ENCODE measurements around the gene UNC5B.
A peak's percentile ranks its signal among the peaks of the same experiment; 100 is the strongest.
"Not testable (repeated sequence)": the region's sequence is repeated elsewhere in the genome, so short reads cannot be mapped to it uniquely, and the experiment has no call there.

UNC5B gene

DNA sequence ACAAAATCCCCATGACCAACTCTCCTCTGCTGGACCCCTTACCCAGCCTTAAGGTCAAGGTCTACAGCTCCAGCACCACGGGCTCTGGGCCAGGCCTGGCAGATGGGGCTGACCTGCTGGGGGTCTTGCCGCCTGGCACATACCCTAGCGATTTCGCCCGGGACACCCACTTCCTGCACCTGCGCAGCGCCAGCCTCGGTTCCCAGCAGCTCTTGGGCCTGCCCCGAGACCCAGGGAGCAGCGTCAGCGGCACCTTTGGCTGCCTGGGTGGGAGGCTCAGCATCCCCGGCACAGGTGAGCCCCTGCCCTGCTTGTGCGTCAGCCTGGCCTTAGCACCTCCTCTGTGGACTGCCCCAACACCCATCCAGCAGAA is 79.1 kb downstream of the UNC5B start:
- FAIRE-seq, result no peak
- DNase-seq (ENCODE audit: extremely low spot score, insufficient read length, low read depth), result no peak

GRCh38 chr10:71292624-71293445 is 80.5 kb downstream of the UNC5B start:
- DNase-seq (ENCODE audit: extremely low spot score, insufficient read length, low read depth) (no peak), FAIRE-seq (no peak)

- FAIRE-seq (no peak), DNase-seq (ENCODE audit: extremely low spot score, insufficient read length, low read depth) (no peak)
Measured at GRCh38 chr10:71293446-71294084, 81.2 kb downstream of the UNC5B start.

DNA sequence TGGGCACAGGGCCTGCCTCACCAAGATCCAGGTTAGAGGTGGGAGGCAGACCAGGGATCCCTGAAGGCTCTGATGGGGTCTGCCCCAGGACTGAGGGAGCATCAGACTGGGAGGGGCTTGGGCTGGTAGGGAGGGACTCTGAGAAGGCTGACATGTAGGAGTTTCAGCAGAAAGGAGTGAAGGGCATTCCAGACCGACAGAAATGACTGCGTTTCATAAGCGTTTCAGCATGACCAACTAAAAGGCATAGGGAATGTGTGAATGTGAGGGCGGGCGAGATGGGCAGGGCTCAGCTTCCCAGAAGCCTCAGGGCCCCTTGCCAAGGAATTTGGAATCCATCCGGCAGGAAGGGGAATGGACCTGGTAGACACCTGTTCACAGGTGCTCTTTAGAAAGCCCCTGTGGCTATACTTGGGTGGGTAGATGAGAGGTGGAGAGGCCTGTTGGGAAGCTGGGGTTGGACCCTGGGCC is 81.8 kb downstream of the UNC5B start:
- FAIRE-seq (no peak), DNase-seq (ENCODE audit: extremely low spot score, insufficient read length, low read depth) (no peak)

GRCh38 chr10:71294856-71295255 is 82.5 kb downstream of the UNC5B start:
- no peak for FAIRE-seq

GRCh38 chr10:71295641-71296040 is 83.3 kb downstream of the UNC5B start:
- DNase-seq (ENCODE audit: extremely low spot score, insufficient read length, low read depth) (no peak), FAIRE-seq (no peak)

More at GRCh38 chr10:71294856-71295255, 82.5 kb downstream of the UNC5B start:
- no peak for DNase-seq (ENCODE audit: extremely low spot score, insufficient read length, low read depth)

GRCh38 chr10:71296086-71296485 is 83.7 kb downstream of the UNC5B start:
- DNase-seq (ENCODE audit: extremely low spot score, insufficient read length, low read depth) (no peak), FAIRE-seq (no peak)

GRCh38 chr10:71296811-71297210 is 84.4 kb downstream of the UNC5B start:
- FAIRE-seq; DNase-seq (ENCODE audit: extremely low spot score, insufficient read length, low read depth): not testable (repeated sequence)

GRCh38 chr10:71297343-71297742 is 85.0 kb downstream of the UNC5B start:
- FAIRE-seq, result no peak
- no peak for DNase-seq (ENCODE audit: extremely low spot score, insufficient read length, low read depth)

DNA sequence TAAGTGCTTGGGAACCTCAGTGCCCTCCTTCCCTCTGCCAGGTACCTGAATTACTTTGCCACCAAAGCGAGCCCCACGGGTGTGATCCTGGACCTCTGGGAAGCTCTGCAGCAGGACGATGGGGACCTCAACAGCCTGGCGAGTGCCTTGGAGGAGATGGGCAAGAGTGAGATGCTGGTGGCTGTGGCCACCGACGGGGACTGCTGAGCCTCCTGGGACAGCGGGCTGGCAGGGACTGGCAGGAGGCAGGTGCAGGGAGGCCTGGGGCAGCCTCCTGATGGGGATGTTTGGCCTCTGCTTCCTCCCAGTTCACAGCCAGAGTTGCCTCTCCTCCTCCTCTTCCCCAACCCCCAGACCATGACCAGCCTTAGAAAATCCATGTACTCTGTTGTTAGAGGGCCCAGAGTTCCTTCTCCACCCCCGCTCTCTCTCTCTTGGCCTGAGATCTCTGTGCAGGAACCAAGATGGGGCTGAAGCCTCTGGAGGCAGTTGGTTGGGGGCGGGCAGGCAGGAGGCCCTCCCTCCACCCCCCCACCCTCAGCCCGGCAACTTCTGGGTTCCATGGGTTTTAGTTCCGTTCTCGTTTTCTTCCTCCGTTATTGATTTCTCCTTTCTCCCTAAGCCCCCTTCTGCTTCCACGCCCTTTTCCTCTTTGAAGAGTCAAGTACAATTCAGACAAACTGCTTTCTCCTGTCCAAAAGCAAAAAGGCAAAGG is 86.9 kb downstream of the UNC5B start:
- FAIRE-seq (no peak), DNase-seq (ENCODE audit: extremely low spot score, insufficient read length, low read depth) (no peak)

DNA sequence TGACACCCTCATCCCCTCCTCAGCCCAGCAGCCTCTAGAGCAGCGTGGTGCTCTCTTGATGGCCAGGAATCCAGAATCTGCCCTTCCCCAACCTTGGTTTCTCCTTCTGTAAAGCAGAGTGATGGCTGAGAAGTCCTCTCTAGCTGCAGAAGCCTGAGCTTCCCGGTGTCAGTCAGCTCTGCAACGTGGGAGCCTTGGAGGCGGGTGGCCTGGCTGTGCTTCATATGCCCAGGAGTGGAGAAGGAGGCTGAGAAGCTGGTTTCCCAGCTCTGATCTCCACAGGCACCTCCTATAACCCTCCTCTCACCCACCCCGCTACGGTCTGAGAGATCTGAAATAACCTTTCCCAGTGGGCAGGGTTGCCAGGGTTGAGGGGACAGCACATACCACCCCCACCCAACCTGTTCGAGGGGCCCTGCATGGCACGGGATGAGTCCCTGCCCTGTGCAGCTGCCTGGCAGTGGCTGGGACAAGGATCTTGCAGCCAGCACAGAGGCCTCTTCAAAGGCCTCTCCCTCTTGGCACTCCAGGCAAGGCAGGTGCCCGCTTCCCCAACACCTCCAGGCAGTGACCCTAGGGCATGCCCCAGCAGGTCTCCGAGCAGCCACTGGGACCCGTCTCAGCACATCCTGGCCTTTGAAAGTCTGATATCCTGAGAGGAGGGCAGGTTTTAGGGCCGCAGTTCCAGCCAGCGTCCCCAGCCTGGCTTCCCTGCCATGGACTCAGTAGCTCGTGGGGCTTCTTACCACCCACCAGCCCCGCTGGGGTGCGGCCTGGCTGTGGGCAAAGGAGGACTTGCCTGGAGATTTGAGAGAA is 88.4 kb downstream of the UNC5B start:
- no peak for DNase-seq (ENCODE audit: extremely low spot score, insufficient read length, low read depth)
- no peak for FAIRE-seq

- no peak for DNase-seq (ENCODE audit: extremely low spot score, insufficient read length, low read depth)
- FAIRE-seq, result no peak
Measured at GRCh38 chr10:71301371-71301916, 89.1 kb downstream of the UNC5B start.

GRCh38 chr10:71302451-71302850 is 90.1 kb downstream of the UNC5B start:
- no peak for DNase-seq (ENCODE audit: extremely low spot score, insufficient read length, low read depth)
- no peak for FAIRE-seq

GRCh38 chr10:71302874-71303568 is 90.7 kb downstream of the UNC5B start:
- FAIRE-seq (peak; percentile 73), DNase-seq (ENCODE audit: extremely low spot score, insufficient read length, low read depth) (no peak)

GRCh38 chr10:71303569-71303907 is 91.2 kb downstream of the UNC5B start:
- no peak for DNase-seq (ENCODE audit: extremely low spot score, insufficient read length, low read depth)
- FAIRE-seq, result no peak

DNA sequence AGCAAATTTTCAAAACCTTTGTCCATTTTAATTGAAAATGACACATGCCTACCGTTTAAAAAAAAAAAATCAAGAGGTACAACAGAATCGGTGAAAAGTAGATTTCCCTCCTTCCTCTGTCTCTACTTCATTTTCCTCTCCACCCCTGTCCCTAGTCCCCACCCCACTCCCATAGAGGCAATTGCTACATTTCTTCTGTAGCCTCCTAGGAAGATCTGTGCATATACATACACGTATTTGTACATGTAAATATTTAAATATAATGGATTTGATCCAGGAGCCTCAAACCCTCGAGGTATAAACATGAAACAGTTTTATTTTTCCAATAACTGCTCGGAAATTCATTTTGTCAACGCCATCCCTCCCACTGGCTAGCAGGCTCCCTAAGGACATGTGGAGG is 92.5 kb downstream of the UNC5B start:
- DNase-seq (ENCODE audit: extremely low spot score, insufficient read length, low read depth), result no peak
- no peak for FAIRE-seq

GRCh38 chr10:71306979-71307378 is 94.6 kb downstream of the UNC5B start:
- FAIRE-seq, result no peak
- DNase-seq (ENCODE audit: extremely low spot score, insufficient read length, low read depth), result no peak

- FAIRE-seq, result no peak
- no peak for DNase-seq (ENCODE audit: extremely low spot score, insufficient read length, low read depth)
Measured at GRCh38 chr10:71307469-71308085, 95.2 kb downstream of the UNC5B start.

GRCh38 chr10:71308244-71308643 is 95.9 kb downstream of the UNC5B start:
- DNase-seq (ENCODE audit: extremely low spot score, insufficient read length, low read depth) (no peak), FAIRE-seq (no peak)
